ENCODE results near the gene HADHA.

GRCh38 chr2:26177122-26177521 lies 67.3 kb downstream of the HADHA start:
- TF ChIP-seq CTCF (IDR thresholded peaks at IDR 0.05; ENCODE audit: low read length) (no peak), EZH2phosphoT487 (IDR thresholded peaks at IDR 0.05; ENCODE audit: low read length) (no peak), EZH2 (optimal IDR thresholded peaks at IDR 0.05; ENCODE audit: low read depth, low read length) (no peak)
